H1 (cell line): ENCODE results near the gene MSTO1. TPM values are rescaled to one million over a fixed set of nuclear protein-coding genes. Genes with fewer than 3 reads are reported as not detected.
"Not testable (repeated sequence)": the region's sequence is repeated elsewhere in the genome, so short reads cannot be mapped to it uniquely, and the experiment has no call there.

Experiments
- CTCF ChIA-PET: fragments of 300-600 bp; sonication (Branson Sonifier 250); formaldehyde crosslinking; loops from one replicate; lab custom pipeline; 2021; ENCODE audit not compliant: partially characterized antibody; lab: Charles Lee
- POLR2A ChIA-PET: fragments of 300-600 bp; sonication (Branson Sonifier 250); formaldehyde crosslinking; loops from one replicate; lab custom pipeline; 2021; ENCODE audit warnings: inconsistent platforms; ENCODE audit not compliant: partially characterized antibody; lab: Charles Lee
- DNase-seq, 2 experiments: peaks; one replicate each; pipeline versions ENCODE4 v3.0.0 to v3.0.0-alpha.2; 2010 to 2022; ENCODE audit warnings: low spot score in 2 of 2, low read depth in 1 of 2, mixed read lengths in 1 of 2
- FAIRE-seq: peaks from 2 replicates; lab custom pipeline; 2011; peaks lifted over from hg19 to GRCh38; lab: Jason Lieb, UNC
- H2AFZ ChIP-seq: 2 replicates; pipeline ENCODE4 v1.8.1; 2012; ENCODE audit warnings: low read length, inconsistent platforms
- H2AK5ac ChIP-seq: 2 replicates; pipeline ENCODE4 v1.6.1; 2013; ENCODE audit warnings: low read depth, low read length
- H2BK120ac ChIP-seq: replicated peaks from 2 replicates; pipeline ENCODE3; 2013; ENCODE audit warnings: low read depth, low read length, inconsistent platforms
- H2BK12ac ChIP-seq: 2 replicates; pipeline ENCODE4 v1.6.1; 2013; ENCODE audit warnings: low read depth, low read length
- H2BK15ac ChIP-seq: 2 replicates; pipeline ENCODE4 v1.6.1; 2013; ENCODE audit warnings: low read length
- H2BK20ac ChIP-seq: 2 replicates; pipeline ENCODE4 v1.6.1; 2013; ENCODE audit warnings: low read length
- H2BK5ac ChIP-seq: 2 replicates; pipeline ENCODE4 v1.6.1; 2013; ENCODE audit warnings: low read depth, low read length
- H3K14ac ChIP-seq: 2 replicates; pipeline ENCODE4 v1.6.1; 2013; ENCODE audit warnings: inconsistent platforms; ENCODE audit not compliant: insufficient read length
- H3K18ac ChIP-seq: 2 replicates; pipeline ENCODE4 v1.6.1; 2013; ENCODE audit warnings: low read length; ENCODE audit errors: extremely low read depth
- H3K23ac ChIP-seq: 2 replicates; pipeline ENCODE4 v1.6.1; 2013; ENCODE audit warnings: inconsistent platforms; ENCODE audit not compliant: insufficient read length
- H3K23me2 ChIP-seq: 2 replicates; pipeline ENCODE4 v1.6.1; 2013; ENCODE audit warnings: low read depth, low read length
- H3K27ac ChIP-seq: 2 replicates; pipeline ENCODE4 v1.6.1; 2011; ENCODE audit warnings: low read depth, low read length, inconsistent platforms
- H3K27me3 ChIP-seq, 4 experiments: replicated peaks in 1 of 4; 1 replicate in 1 of 4; 2 replicates in 3 of 4; pipeline versions ENCODE4 v1.6.1 to v1.8.1; 2011 to 2013; ENCODE audit warnings: low read length in 3 of 4, mild to moderate bottlenecking in 3 of 4, inconsistent platforms in 2 of 4, mixed read lengths in 2 of 4, moderate library complexity in 1 of 4; ENCODE audit not compliant: control insufficient read depth in 3 of 4, insufficient read depth in 3 of 4; ENCODE audit errors: extremely low read depth in 1 of 4
- H3K36me3 ChIP-seq, 4 experiments: 2 replicates each; pipeline versions ENCODE4 v1.6.1 to v1.8.1; 2011 to 2013; ENCODE audit warnings: mild to moderate bottlenecking in 4 of 4, low read length in 3 of 4, moderate library complexity in 2 of 4, control low read depth in 1 of 4, inconsistent platforms in 1 of 4; ENCODE audit not compliant: insufficient read depth in 4 of 4, control insufficient read depth in 2 of 4
- H3K4ac ChIP-seq: replicated peaks from 2 replicates; pipeline ENCODE3; 2013; ENCODE audit warnings: low read length, low read depth, mixed read lengths, inconsistent platforms; ENCODE audit not compliant: insufficient read length
- H3K4me1 ChIP-seq, 4 experiments: replicated peaks in 1 of 4; 1 replicate in 1 of 4; 2 replicates in 3 of 4; pipeline versions ENCODE4 v1.6.1 to v1.8.1; 2011 to 2013; ENCODE audit warnings: low read length in 3 of 4, inconsistent platforms in 2 of 4, mixed read lengths in 1 of 4; ENCODE audit not compliant: insufficient read depth in 4 of 4, control insufficient read depth in 3 of 4
- H3K4me2 ChIP-seq, 2 experiments: 2 replicates each; pipeline versions ENCODE4 v1.6.1 to v1.8.1; 2011 to 2013; ENCODE audit warnings: low read depth in 2 of 2, low read length in 2 of 2, control low read depth in 1 of 2, inconsistent platforms in 1 of 2, mild to moderate bottlenecking in 1 of 2; ENCODE audit not compliant: insufficient read depth in 1 of 2
- H3K4me3 ChIP-seq, 4 experiments: fragments of 200-600, 300-600 bp in 1 of 4; sonication (generic), shearing (Covaris generic), sonication (Bioruptor Twin) in 1 of 4; 2 replicates each; pipeline versions ENCODE4 v1.5.1 to v1.8.1; 2011 to 2016; ENCODE audit warnings: low read length in 4 of 4, low read depth in 3 of 4, control low read depth in 2 of 4, inconsistent platforms in 2 of 4, mild to moderate bottlenecking in 2 of 4, mixed read lengths in 1 of 4, moderate library complexity in 1 of 4; ENCODE audit not compliant: insufficient read depth in 2 of 4; ENCODE audit errors: extremely low read depth in 1 of 4
- H3K56ac ChIP-seq: replicated peaks from 2 replicates; pipeline ENCODE3; 2013; ENCODE audit warnings: low read depth, mild to moderate bottlenecking, mixed read lengths, low read length, inconsistent platforms; ENCODE audit not compliant: insufficient read length
- H3K79me1 ChIP-seq: 2 replicates; pipeline ENCODE4 v1.6.1; 2013; ENCODE audit warnings: low read depth, low read length, control low read depth
- H3K79me2 ChIP-seq, 2 experiments: 2 replicates each; pipeline versions ENCODE4 v1.6.1 to v1.8.1; 2012 to 2013; ENCODE audit warnings: low read length in 2 of 2, mild to moderate bottlenecking in 2 of 2, inconsistent platforms in 1 of 2; ENCODE audit not compliant: insufficient read depth in 2 of 2, control insufficient read depth in 1 of 2
- H3K9ac ChIP-seq, 4 experiments: replicated peaks in 1 of 4; 1 replicate in 1 of 4; 2 replicates in 3 of 4; pipeline versions ENCODE4 v1.6.1 to v1.8.1; 2011 to 2013; ENCODE audit warnings: low read depth in 3 of 4, low read length in 3 of 4, control low read depth in 2 of 4, mild to moderate bottlenecking in 2 of 4, moderate library complexity in 2 of 4, inconsistent platforms in 1 of 4; ENCODE audit errors: extremely low read depth in 1 of 4
- H3K9me3 ChIP-seq, 2 experiments: 2 replicates each; pipeline versions ENCODE4 v1.6.1 to v1.8.1; 2012 to 2013; ENCODE audit warnings: mild to moderate bottlenecking in 2 of 2, moderate library complexity in 2 of 2, control low read depth in 1 of 2, inconsistent platforms in 1 of 2, low read depth in 1 of 2, low read length in 1 of 2, mixed read lengths in 1 of 2; ENCODE audit not compliant: insufficient read depth in 2 of 2
- H4K20me1 ChIP-seq, 2 experiments: replicated peaks in 1 of 2; 2 replicates each; pipeline versions ENCODE3 to v1.8.1; 2011 to 2013; ENCODE audit warnings: inconsistent platforms in 2 of 2, low read length in 2 of 2, mild to moderate bottlenecking in 1 of 2; ENCODE audit not compliant: insufficient read depth in 2 of 2, control insufficient read depth in 1 of 2
- H4K5ac ChIP-seq: 2 replicates; pipeline ENCODE4 v1.6.1; 2013; ENCODE audit warnings: low read length, low read depth, mixed read lengths, inconsistent platforms; ENCODE audit not compliant: insufficient read length
- H4K8ac ChIP-seq: 2 replicates; pipeline ENCODE4 v1.8.0; 2013; ENCODE audit warnings: mild to moderate bottlenecking, moderate library complexity, low read length, inconsistent platforms; ENCODE audit not compliant: insufficient read depth; ENCODE audit errors: extremely low read depth
- H4K91ac ChIP-seq: replicated peaks from 2 replicates; pipeline ENCODE3; 2013; ENCODE audit warnings: low read length, mixed read lengths, inconsistent platforms; ENCODE audit not compliant: insufficient read length
- PHF8 ChIP-seq: fragments of 200-600 bp; sonication (generic); conservative IDR thresholded peaks from 2 replicates; pipeline ENCODE4 v1.7.1; 2012; ENCODE audit warnings: low read depth, mild to moderate bottlenecking, inconsistent platforms, low read length, moderate library complexity
- SAP30 ChIP-seq: fragments of 300-600 bp; sonication (generic); IDR thresholded peaks from 2 replicates; pipeline ENCODE4 v1.7.1; 2012; ENCODE audit warnings: low read length, moderate library complexity, mild to moderate bottlenecking, inconsistent platforms; ENCODE audit not compliant: insufficient read depth, insufficient replicate concordance
- SIN3A ChIP-seq, 2 experiments: IDR thresholded peaks in 1 of 2; conservative IDR thresholded peaks in 1 of 2; 2 replicates each; pipeline ENCODE4 v1.6.1; 2011 to 2012; ENCODE audit warnings: low read length in 2 of 2, improper control_type of control experiment in 1 of 2, low read depth in 1 of 2, mild to moderate bottlenecking in 1 of 2
- WGBS, 2 experiments: shearing (Covaris generic) in 1 of 2; methylation state at CpG; one replicate each; pipeline versions ENCODE4 v1.1.6 to v1.1.7; 2013 to 2015; ENCODE audit warnings: low lambda C conversion rate in 2 of 2, mixed read lengths in 2 of 2, inconsistent platforms in 1 of 2, low coverage in 1 of 2, missing lambda C conversion rate in 1 of 2; ENCODE audit not compliant: insufficient replicate concordance in 2 of 2, insufficient coverage in 1 of 2, insufficient read length in 1 of 2; ENCODE audit errors: extremely low coverage in 1 of 2, missing lambda C conversion rate in 1 of 2; 5-methylcytosine and 5-hydroxymethylcytosine counted together
- polyA plus RNA-seq, 7 experiments: library from polyadenylated mRNA; depleted of rRNA in 3 of 7; stranded (reverse) in 5 of 7; unstranded in 2 of 7; fragments of >200 nt in 5 of 7; fragments of 200-250 nt in 2 of 7; gene quantifications; 1 replicate in 5 of 7; 2 replicates in 1 of 7; 4 replicates in 1 of 7; pipeline versions ENCODE4 v1.2.1 to v1.2.3, GENCODE V29; 2011 to 2013; ENCODE audit warnings: missing spikeins in 2 of 7, mixed read lengths in 2 of 7
- total RNA-seq: library from RNA; stranded (reverse); fragmentation: NEBNext Ultra II Directional; extraction: Animal tissue kit (Norgen Biotek cat#: 25700); gene quantifications from 2 replicates; pipeline ENCODE4 v1.2.1, GENCODE V29; 2021

MSTO1 gene
- total and polyA plus RNA-seq, 2 of the 8 experiments (the other 6 are each of a cell fraction or from before 2014, with no cell fraction given): 40.5 to 51.0 TPM

DNA sequence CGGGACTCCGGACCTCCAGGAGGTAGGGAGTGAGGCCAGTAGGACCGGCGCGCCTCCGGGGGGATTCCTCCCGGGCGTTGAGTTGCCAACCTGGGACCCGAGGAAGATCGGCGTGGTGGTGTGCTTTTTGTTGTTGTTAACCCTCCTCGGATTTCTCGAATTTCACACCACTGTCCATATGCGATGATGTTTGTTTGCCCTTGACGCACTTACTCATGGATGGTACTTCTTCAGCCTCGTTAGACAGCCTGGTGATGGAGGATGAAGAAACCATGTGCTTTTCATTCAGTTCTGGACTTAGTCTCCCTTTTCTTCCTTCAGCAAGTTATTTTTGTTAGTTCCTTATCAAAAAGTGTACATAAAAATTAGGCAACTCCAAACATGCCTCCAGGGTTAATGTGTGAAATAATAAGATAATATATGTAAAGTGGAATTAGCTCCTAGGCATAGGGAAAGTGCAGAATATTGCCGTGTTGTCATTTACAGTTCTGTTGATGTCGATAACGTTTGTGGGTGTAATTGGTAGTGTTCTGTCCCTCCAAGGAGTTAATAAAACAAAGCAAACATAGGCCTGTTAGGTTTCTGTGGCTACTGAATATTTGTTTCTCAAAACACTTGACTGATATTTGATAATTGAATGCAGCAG is 46.5 kb upstream of the MSTO1 start:
- H2BK15ac ChIP-seq, H3K36me3 ChIP-seq, H3K4me1 ChIP-seq, H3K56ac ChIP-seq, H3K4ac ChIP-seq: not testable (repeated sequence)
- H4K5ac ChIP-seq: peak overlapping the region; percentile 71
- peak overlapping the region; percentile 99; the same call in 1 of the 2 replicates for H4K8ac ChIP-seq
- 0 out of 2 replicates have a peak, but pooled peaks have one; percentile 79 for TF ChIP-seq PHF8
- peak; percentile 72 for TF ChIP-seq SAP30
- TF ChIP-seq SIN3A (conservative IDR thresholded peaks at IDR 0.05 in 1 of 2, IDR thresholded peaks at IDR 0.05 in 1 of 2; ENCODE audit: low read depth in 1 of 2, low read length in 2 of 2): peak; percentile 14 to 77; a peak in 1 of 4 replicates
- TF ChIP-seq, all 59 proteins: peak for 3; not testable (repeated sequence) for 56
- not testable (repeated sequence) for H3K79me1 ChIP-seq, H3K18ac ChIP-seq, FAIRE-seq, H2AFZ ChIP-seq, H2BK120ac ChIP-seq, H3K14ac ChIP-seq, H2BK5ac ChIP-seq, H3K9me3 ChIP-seq, H4K91ac ChIP-seq, H3K23ac ChIP-seq, H3K23me2 ChIP-seq, H4K20me1 ChIP-seq, H3K27me3 ChIP-seq, H2BK20ac ChIP-seq, H2AK5ac ChIP-seq, DNase-seq
- POLR2A ChIA-PET: interaction anchor here (0.6 to 1.5 kb wide), 12 partner anchors 8 to 274 kb away, joined by 3 to 10 read pairs (median 4); no protein-coding TSS in a partner anchor
- peak overlapping the region; percentile 98 for H3K27ac ChIP-seq
- CTCF ChIA-PET: interaction anchor here (1.0 to 1.1 kb wide), 2 partner anchors 59 to 313 kb away, joined by 3 to 5 read pairs; no protein-coding TSS in a partner anchor
- 1% methylated on average over 19 of the region's 19 CpGs; no CpG with 5 or more reads in 1 of the 2 experiments for WGBS, 2 experiments
- peak overlapping the region; percentile 56 to 66 for H3K4me2 ChIP-seq
- H3K4me3 ChIP-seq: peak overlapping the region; percentile 92 to 98 (median 92)
- peaks cover 16 to 70% of the 10 kb centered on the region in 2 experiments for H3K79me2 ChIP-seq
- peak overlapping the region; percentile 97 to 99 (median 98) for H3K9ac ChIP-seq
- H2BK12ac ChIP-seq: peak overlapping the region; percentile 63; the same call in 1 of the 2 replicates
